GM21515 (cell line): ENCODE data around the gene UBE2I.
"Not testable (repeated sequence)": the region's sequence is repeated elsewhere in the genome, so short reads cannot be mapped to it uniquely, and the experiment has no call there.

Experiments
- ATAC-seq: cut with Tn5 transposase; IDR thresholded peaks from one replicate; pipeline ENCODE4 v1.9.1; 2021; ENCODE audit not compliant: unreplicated experiment

Gene UBE2I

GRCh38 chr16:1308977-1309885 is at the start of gene UBE2I:
TSS of gene UBE2I (plus strand) at chr16:1309636. CDS start at chr16:1314031, 4,395 bp downstream.
- ATAC-seq, result peak; percentile 56

- ATAC-seq, result no peak
These were observed 49.7 kb upstream of the UBE2I start for GRCh38 chr16:1259760-1260068.

GRCh38 chr16:1260101-1260680 is 49.2 kb upstream of the UBE2I start:
- no peak for ATAC-seq

- no peak for ATAC-seq
These were observed 48.1 kb upstream of the UBE2I start for GRCh38 chr16:1261131-1261892.

- ATAC-seq, result no peak
These were observed 47.1 kb upstream of the UBE2I start for GRCh38 chr16:1262210-1262845.

GRCh38 chr16:1262846-1263221 is 46.6 kb upstream of the UBE2I start:
- ATAC-seq, result no peak

- no peak for ATAC-seq
These were observed 45.7 kb upstream of the UBE2I start for GRCh38 chr16:1263591-1264344.

GRCh38 chr16:1264345-1265089 is 44.9 kb upstream of the UBE2I start:
- ATAC-seq, result no peak

- no peak for ATAC-seq
These were observed 44.3 kb upstream of the UBE2I start for GRCh38 chr16:1265090-1265630.

- no peak for ATAC-seq
These were observed 43.6 kb upstream of the UBE2I start for GRCh38 chr16:1265826-1266225.

- ATAC-seq, result not testable (repeated sequence)
These were observed 40.0 kb upstream of the UBE2I start for GRCh38 chr16:1269418-1269817.

- no peak for ATAC-seq
These were observed 38.1 kb upstream of the UBE2I start for GRCh38 chr16:1271380-1271723.

GRCh38 chr16:1271724-1272413 is 37.6 kb upstream of the UBE2I start:
- not testable (repeated sequence) for ATAC-seq

- no peak for ATAC-seq
These were observed 36.8 kb upstream of the UBE2I start for GRCh38 chr16:1272453-1273198.

GRCh38 chr16:1273816-1274215 is 35.6 kb upstream of the UBE2I start:
- ATAC-seq, result no peak

- ATAC-seq, result no peak
These were observed 34.7 kb upstream of the UBE2I start for GRCh38 chr16:1274767-1275166.

GRCh38 chr16:1275791-1276579 is 33.5 kb upstream of the UBE2I start:
- no peak for ATAC-seq

GRCh38 chr16:1276580-1276878 is 32.9 kb upstream of the UBE2I start:
- no peak for ATAC-seq
